MM.1S (cell line): Measurements from ENCODE around the gene PSME3.
A peak's percentile ranks its signal among the peaks of the same experiment; 100 is the strongest.

Experiments used
- DNase-seq: peaks from one replicate; pipeline ENCODE4 v3.0.0-alpha.2; 2015
- H2AFZ ChIP-seq: fragments of 300-600 bp; sonication (generic); 2 replicates; pipeline ENCODE4 v1.6.0; 2016; ENCODE audit warnings: antibody characterized with exemption, low read length
- H3F3A ChIP-seq: fragments of 300-600 bp; sonication (generic); 2 replicates; pipeline ENCODE4 v1.6.1; 2016; ENCODE audit warnings: mild to moderate bottlenecking, antibody characterized with exemption, low read length, moderate library complexity, mixed read lengths; ENCODE audit not compliant: insufficient read depth
- H3K27ac ChIP-seq: fragments of 300-600 bp; sonication (generic); 2 replicates; pipeline ENCODE4 v1.5.1; 2016; ENCODE audit warnings: mild to moderate bottlenecking, low read length
- H3K27me3 ChIP-seq: fragments of 300-600 bp; sonication (generic); replicated peaks from 2 replicates; pipeline ENCODE4 v1.6.0; 2016; ENCODE audit warnings: low read length; ENCODE audit not compliant: insufficient read depth
- H3K36me3 ChIP-seq: fragments of 300-600 bp; sonication (generic); replicated peaks from 2 replicates; pipeline ENCODE4 v1.6.1; 2016; ENCODE audit warnings: mild to moderate bottlenecking, low read length, mixed read lengths; ENCODE audit not compliant: insufficient read depth
- H3K4me1 ChIP-seq: fragments of 300-600 bp; sonication (generic); 2 replicates; pipeline ENCODE4 v1.6.1; 2016; ENCODE audit warnings: low read length, mixed read lengths
- H3K4me2 ChIP-seq: fragments of 300-600 bp; sonication (generic); 2 replicates; pipeline ENCODE4 v1.6.0; 2016; ENCODE audit warnings: low read depth, low read length
- H3K4me3 ChIP-seq: fragments of 300-600 bp; sonication (generic); 2 replicates; pipeline ENCODE4 v1.5.1; 2016; ENCODE audit warnings: low read length, mixed read lengths
- H3K79me2 ChIP-seq: fragments of 300-600 bp; sonication (generic); 2 replicates; pipeline ENCODE4 v1.6.1; 2016; ENCODE audit warnings: mixed run types, low read length, mixed read lengths
- H3K9ac ChIP-seq: fragments of 300-600 bp; sonication (generic); 2 replicates; pipeline ENCODE4 v1.6.1; 2016; ENCODE audit warnings: low read length, mixed read lengths
- H3K9me2 ChIP-seq: fragments of 300-600 bp; sonication (generic); replicated peaks from 2 replicates; pipeline ENCODE4 v1.6.1; 2016; ENCODE audit warnings: mild to moderate bottlenecking, low read length, mixed read lengths; ENCODE audit not compliant: insufficient read depth
- H3K9me3 ChIP-seq: fragments of 300-600 bp; sonication (generic); replicated peaks from 2 replicates; pipeline ENCODE4 v1.6.1; 2016; ENCODE audit warnings: mild to moderate bottlenecking, low read length, mixed read lengths; ENCODE audit not compliant: insufficient read depth
- H4K20me1 ChIP-seq: fragments of 300-600 bp; sonication (generic); 2 replicates; pipeline ENCODE4 v1.6.1; 2016; ENCODE audit warnings: mild to moderate bottlenecking, low read length, moderate library complexity, mixed read lengths; ENCODE audit not compliant: insufficient read depth
- EZH2 ChIP-seq: fragments of 300-600 bp; sonication (generic); optimal IDR thresholded peaks from 2 replicates; pipeline ENCODE3; 2017; ENCODE audit warnings: low read depth, mild to moderate bottlenecking, antibody characterized with exemption, low read length, mixed read lengths
- EZH2phosphoT487 ChIP-seq: fragments of 300-600 bp; sonication (generic); IDR thresholded peaks from 2 replicates; pipeline ENCODE4 v1.6.1; 2018; ENCODE audit warnings: antibody characterized with exemption, low read length
- TF ChIP-seq, protein P1 (sequence below): fragments of 300-600 bp; sonication (generic); IDR thresholded peaks from 2 replicates; pipeline ENCODE4 v1.5.1; 2016; ENCODE audit warnings: antibody characterized with exemption, low read length, mixed read lengths

The PSME3 gene

DNA sequence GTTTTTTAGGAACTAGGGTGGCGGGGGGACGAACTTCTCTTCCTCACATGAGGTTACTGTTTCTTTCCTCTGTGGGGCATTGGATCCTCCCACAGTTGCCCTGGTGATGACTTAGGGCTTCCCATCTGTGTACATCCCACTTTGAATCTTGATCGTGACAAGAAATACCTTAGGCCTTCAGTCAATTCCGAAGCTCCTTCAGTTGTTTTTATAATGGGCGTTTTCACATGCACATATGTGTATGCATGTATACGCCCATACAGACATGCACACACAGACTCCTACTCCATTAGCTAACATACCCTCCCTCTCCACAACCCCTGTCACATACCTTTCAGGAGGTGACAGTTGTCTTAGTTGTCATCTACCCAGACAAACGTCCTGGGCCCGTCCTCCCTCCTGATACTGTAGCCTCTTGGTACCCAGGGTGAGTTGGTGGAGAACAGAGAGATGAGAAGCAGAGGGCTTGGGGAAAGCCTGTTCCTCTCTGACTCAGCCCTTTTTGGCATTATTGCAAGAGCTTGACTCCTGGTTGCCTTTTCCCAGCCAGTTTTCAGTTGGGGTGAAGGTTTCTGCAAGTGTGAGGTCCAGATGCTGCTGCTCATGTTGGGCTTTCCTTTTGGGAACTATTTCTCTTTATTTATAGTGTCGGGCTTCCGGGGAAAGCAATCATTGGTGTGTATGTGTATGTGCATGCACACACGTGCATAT lies 8.9 kb downstream of the PSME3 start:
- H3K4me2 ChIP-seq, result no peak overlapping the region
- H3K9ac ChIP-seq, result no peak overlapping the region

DNA sequence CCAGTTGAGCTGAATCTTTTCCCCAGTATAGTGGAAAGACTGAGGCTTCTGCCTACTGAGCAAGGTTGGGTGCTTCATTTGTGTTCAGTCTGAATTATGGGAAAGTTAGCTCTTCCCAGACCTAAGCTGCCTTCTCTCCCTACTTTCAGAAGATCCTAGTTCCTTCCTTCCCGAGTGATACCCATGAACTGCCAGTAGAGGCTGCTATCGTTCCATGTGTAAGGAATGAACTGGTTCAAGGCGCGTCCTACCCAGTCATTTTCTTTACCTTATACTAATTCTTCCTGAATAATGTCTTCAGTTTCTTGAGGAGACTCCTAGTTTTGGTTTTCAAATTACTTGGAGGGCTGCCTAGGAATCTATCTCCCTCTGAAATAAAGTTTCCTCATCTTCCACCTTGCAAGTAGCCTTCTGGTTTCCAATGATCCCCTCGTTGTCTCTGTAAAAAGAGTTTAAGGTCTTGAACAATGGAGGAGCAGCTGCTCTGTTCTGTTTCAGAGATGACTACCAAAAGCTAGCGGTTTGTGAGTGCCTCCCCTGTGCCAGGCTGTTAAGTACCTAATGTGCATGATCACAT lies 10.2 kb downstream of the PSME3 start:
- H3K9me2 ChIP-seq, result no peaks in the 10 kb centered on the region
- no peak overlapping the region for H3K4me3 ChIP-seq
- H3K9me3 ChIP-seq, result no peaks in the 10 kb centered on the region
- peaks cover 11% of the 10 kb centered on the region for H3F3A ChIP-seq
- no peak overlapping the region for H3K27ac ChIP-seq
- DNase-seq, result no peak
- H3K4me1 ChIP-seq, result no peaks in the 10 kb centered on the region
- no peak overlapping the region for H3K9ac ChIP-seq
- no peak for TF ChIP-seq EZH2phosphoT487
- TF ChIP-seq, protein P1, sequence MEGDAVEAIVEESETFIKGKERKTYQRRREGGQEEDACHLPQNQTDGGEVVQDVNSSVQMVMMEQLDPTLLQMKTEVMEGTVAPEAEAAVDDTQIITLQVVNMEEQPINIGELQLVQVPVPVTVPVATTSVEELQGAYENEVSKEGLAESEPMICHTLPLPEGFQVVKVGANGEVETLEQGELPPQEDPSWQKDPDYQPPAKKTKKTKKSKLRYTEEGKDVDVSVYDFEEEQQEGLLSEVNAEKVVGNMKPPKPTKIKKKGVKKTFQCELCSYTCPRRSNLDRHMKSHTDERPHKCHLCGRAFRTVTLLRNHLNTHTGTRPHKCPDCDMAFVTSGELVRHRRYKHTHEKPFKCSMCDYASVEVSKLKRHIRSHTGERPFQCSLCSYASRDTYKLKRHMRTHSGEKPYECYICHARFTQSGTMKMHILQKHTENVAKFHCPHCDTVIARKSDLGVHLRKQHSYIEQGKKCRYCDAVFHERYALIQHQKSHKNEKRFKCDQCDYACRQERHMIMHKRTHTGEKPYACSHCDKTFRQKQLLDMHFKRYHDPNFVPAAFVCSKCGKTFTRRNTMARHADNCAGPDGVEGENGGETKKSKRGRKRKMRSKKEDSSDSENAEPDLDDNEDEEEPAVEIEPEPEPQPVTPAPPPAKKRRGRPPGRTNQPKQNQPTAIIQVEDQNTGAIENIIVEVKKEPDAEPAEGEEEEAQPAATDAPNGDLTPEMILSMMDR, result peak; percentile 77
- no peak for TF ChIP-seq EZH2
- H3K36me3 ChIP-seq, result peaks cover 28% of the 10 kb centered on the region; the same call in 1 of the 2 replicates
- no peaks in the 10 kb centered on the region for H4K20me1 ChIP-seq
- no peaks in the 10 kb centered on the region for H3K27me3 ChIP-seq
- H3K79me2 ChIP-seq, result peaks cover 3% of the 10 kb centered on the region
- no peak overlapping the region for H3K4me2 ChIP-seq
- no peak overlapping the region for H2AFZ ChIP-seq

More for the DNA sequence above, 8.9 kb downstream of the PSME3 start:
- no peak for DNase-seq
- H3K9me3 ChIP-seq, result no peaks in the 10 kb centered on the region
- H3K4me3 ChIP-seq, result no peak overlapping the region
- no peaks in the 10 kb centered on the region for H4K20me1 ChIP-seq
- H3F3A ChIP-seq, result peaks cover 7% of the 10 kb centered on the region
- no peaks in the 10 kb centered on the region for H3K4me1 ChIP-seq
- no peaks in the 10 kb centered on the region for H3K9me2 ChIP-seq
- TF ChIP-seq, protein P1, result no peak
- TF ChIP-seq EZH2 (no peak), EZH2phosphoT487 (no peak)
- no peaks in the 10 kb centered on the region for H3K27me3 ChIP-seq
- H3K36me3 ChIP-seq, result peaks cover 34% of the 10 kb centered on the region; the same call in 1 of the 2 replicates
- no peak overlapping the region for H3K27ac ChIP-seq
- H3K79me2 ChIP-seq, result peaks cover 15% of the 10 kb centered on the region
- no peak overlapping the region for H2AFZ ChIP-seq

DNA sequence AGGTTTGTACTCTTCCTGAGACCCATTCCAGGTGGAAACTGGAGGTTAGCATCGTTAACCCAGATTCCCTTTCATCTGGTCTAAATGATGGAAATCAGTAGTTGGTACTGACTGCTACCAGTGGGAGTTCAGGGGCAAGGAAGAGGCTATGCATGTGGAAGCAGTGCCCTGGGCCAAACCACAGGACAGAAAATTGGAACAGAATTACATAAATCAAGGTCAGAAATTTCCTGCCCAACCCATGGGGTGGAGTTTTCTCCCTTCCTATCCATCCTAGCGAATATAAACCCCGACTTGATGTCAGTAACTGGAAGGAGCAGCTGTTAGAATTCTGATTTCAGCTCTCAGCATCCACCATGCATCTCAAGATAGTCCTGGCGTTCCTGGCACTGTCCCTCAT lies 11.1 kb downstream of the PSME3 start, which contains the start of gene AOC2:
Gene AOC2, plus strand, starts transcription at position 310 of the 400 bp plus-strand sequence. Its CDS starts 47 bp downstream, at position 357.
- no peak for DNase-seq
- Histone ChIP-seq H3K4me1 (peaks cover 5% of the 10 kb centered on the region), H3F3A (peaks cover 11% of the 10 kb centered on the region), H3K27ac (no peak within 1 kb of the TSS), H4K20me1 (no peaks in the 10 kb centered on the region), H3K9ac (no peak within 1 kb of the TSS), H3K4me2 (no peak within 1 kb of the TSS), H3K9me2 (no peaks in the 10 kb centered on the region), H3K79me2 (no peaks in the 10 kb centered on the region; the same call in 1 of the 2 replicates), H3K4me3 (no peak within 1 kb of the TSS), H3K36me3 (peaks cover 21% of the 10 kb centered on the region; the same call in 1 of the 2 replicates), H3K9me3 (no peaks in the 10 kb centered on the region), H3K27me3 (no peaks in the 10 kb centered on the region), H2AFZ (no peak within 1 kb of the TSS)
- TF ChIP-seq EZH2phosphoT487, result no peak
- TF ChIP-seq, protein P1, result no peak
- no peak for TF ChIP-seq EZH2
